Brain pericyte (primary cell): ENCODE results near the gene ARHGAP26.

Experiments
- DNase-seq: peaks from one replicate; pipeline ENCODE4 v3.0.0-alpha.2; 2012; ENCODE audit warnings: low read depth, low spot score

ARHGAP26 gene

GRCh38 chr5:142872217-142872616, 102.0 kb downstream of the ARHGAP26 start:
- DNase-seq = no peak

GRCh38 chr5:142872795-142873194, 102.6 kb downstream of the ARHGAP26 start:
- no peak for DNase-seq

GRCh38 chr5:142873831-142874230, 103.7 kb downstream of the ARHGAP26 start:
- no peak for DNase-seq

GRCh38 chr5:142874540-142874939, 104.4 kb downstream of the ARHGAP26 start:
- peak; percentile 50 for DNase-seq

- DNase-seq = no peak
Measured at GRCh38 chr5:142875936-142876335, 105.8 kb downstream of the ARHGAP26 start.

- DNase-seq = no peak
Measured at GRCh38 chr5:142876817-142877216, 106.6 kb downstream of the ARHGAP26 start.

- no peak for DNase-seq
Measured at GRCh38 chr5:142878111-142878510, 107.9 kb downstream of the ARHGAP26 start.

- no peak for DNase-seq
Measured at GRCh38 chr5:142878638-142879037, 108.5 kb downstream of the ARHGAP26 start.

GRCh38 chr5:142881076-142881783, 111.1 kb downstream of the ARHGAP26 start:
- no peak for DNase-seq

GRCh38 chr5:142881784-142882126, 111.6 kb downstream of the ARHGAP26 start:
- DNase-seq = no peak

- no peak for DNase-seq
Measured at GRCh38 chr5:142883025-142883424, 112.8 kb downstream of the ARHGAP26 start.

GRCh38 chr5:142883438-142883837, 113.3 kb downstream of the ARHGAP26 start:
- DNase-seq = no peak

GRCh38 chr5:142884029-142884428, 113.9 kb downstream of the ARHGAP26 start:
- no peak for DNase-seq

GRCh38 chr5:142886211-142886610, 116.0 kb downstream of the ARHGAP26 start:
- DNase-seq = no peak

- no peak for DNase-seq
Measured at GRCh38 chr5:142886956-142887355, 116.8 kb downstream of the ARHGAP26 start.

- no peak for DNase-seq
Measured at GRCh38 chr5:142888469-142889085, 118.4 kb downstream of the ARHGAP26 start.

GRCh38 chr5:142892021-142892420, 121.8 kb downstream of the ARHGAP26 start:
- no peak for DNase-seq

GRCh38 chr5:142894315-142894714, 124.1 kb downstream of the ARHGAP26 start:
- no peak for DNase-seq

- DNase-seq = no peak
Measured at GRCh38 chr5:142894749-142895148, 124.6 kb downstream of the ARHGAP26 start.

GRCh38 chr5:142896325-142897007, 126.3 kb downstream of the ARHGAP26 start:
- DNase-seq = no peak

- DNase-seq = no peak
Measured at GRCh38 chr5:142897328-142897727, 127.2 kb downstream of the ARHGAP26 start.

GRCh38 chr5:142900927-142901326, 130.8 kb downstream of the ARHGAP26 start:
- DNase-seq = peak; percentile 64
